LoVo (cell line): ENCODE results near the gene SUSD2.
A peak's percentile ranks its signal among the peaks of the same experiment; 100 is the strongest.
"Not testable (repeated sequence)": the region's sequence is repeated elsewhere in the genome, so short reads cannot be mapped to it uniquely, and the experiment has no call there.

Experiments
- DNase-seq: peaks from one replicate; pipeline ENCODE4 v3.0.0-alpha.2; 2016; ENCODE audit warnings: low spot score

Gene SUSD2

DNA sequence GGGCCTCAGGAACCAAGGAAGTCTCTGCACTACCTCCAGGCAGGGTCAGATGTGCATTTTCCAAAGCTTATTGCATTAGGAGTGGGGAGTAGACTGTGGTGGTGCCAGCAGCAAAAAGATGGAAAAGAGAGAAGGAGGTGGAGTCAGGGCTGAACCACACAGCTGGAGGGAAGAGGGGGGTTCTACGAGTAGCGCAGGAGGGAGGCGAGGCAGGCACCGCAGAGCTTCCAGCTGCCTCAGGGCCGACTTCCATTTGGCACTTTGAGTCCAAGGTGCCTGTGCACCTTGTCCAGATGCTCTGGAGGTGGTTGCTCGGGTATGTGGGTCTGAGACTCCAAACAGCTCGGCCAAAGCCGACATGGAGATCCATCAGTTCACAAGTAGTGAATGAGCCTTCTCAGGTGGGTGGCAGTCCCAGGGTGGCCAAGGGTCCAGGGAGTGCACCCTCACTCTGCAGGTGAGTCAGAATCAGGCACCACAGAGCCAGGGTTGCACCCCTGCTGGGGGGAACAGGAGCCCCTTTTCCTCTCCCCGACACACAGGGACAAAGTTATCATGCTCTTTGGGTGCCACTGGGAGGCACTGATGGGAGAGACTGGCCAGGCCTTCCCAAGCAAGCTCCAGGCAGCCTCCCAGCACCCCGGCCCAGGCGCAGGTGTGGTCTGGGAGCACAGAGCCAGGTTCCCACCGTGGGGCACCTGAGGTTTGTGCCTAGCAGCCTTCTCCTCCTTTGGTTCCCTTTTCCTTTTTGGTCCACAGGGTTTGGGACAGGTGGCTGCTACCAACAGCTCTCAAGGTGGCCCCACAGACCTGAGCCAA, 33.4 kb downstream of the SUSD2 start:
- DNase-seq = no peak

DNA sequence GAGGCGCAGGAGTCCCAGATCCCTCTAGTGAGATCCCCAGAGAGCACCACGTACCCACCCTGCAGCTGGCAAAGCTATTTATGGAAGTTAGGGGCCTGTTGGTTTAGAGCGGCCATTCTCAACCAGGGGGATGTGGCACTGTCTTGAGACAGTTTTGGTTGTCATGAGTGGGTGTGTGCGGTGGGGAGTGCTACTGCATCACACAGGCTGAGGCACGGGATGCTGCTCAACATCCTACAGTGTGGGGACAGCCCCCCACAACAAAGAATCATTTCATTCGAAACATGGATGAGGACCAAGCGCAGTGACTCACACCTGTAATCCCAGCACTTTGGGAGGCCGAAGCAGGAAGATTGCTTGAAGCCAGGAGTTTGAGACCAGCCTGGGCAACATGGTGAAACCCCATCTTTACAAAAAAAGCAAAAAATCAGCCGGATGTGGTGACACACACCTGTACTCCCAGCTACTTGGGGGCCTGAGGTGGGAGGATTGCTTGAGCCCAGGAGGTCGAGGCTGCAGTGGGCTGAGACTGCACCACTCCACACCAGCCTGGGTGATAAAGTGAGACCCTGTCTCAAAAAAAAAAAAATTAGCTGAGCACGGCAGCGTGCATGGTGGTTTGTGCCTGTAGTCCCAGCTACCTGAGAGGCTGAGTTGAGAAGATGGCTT, 35.4 kb downstream of the SUSD2 start:
- DNase-seq = no peak

DNA sequence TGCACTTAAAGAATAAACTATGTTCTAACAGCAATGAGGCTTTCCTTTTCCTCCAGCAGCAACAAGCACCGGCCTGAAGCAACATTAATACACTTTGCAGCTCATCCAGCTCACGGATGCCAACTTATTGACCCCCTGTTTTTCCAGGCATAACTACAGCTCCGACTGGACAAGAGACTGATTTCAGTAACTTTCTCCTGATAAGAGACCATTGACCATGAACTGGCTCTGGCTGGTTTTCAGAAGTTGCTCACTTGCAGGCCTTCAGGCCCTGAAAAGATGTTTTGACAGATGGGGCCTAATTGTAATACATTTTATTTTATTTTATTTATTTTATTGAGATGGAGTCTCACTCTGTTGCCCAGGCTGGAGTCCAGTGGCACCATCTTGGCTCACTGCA, 36.1 kb downstream of the SUSD2 start:
- no peak for DNase-seq

DNA sequence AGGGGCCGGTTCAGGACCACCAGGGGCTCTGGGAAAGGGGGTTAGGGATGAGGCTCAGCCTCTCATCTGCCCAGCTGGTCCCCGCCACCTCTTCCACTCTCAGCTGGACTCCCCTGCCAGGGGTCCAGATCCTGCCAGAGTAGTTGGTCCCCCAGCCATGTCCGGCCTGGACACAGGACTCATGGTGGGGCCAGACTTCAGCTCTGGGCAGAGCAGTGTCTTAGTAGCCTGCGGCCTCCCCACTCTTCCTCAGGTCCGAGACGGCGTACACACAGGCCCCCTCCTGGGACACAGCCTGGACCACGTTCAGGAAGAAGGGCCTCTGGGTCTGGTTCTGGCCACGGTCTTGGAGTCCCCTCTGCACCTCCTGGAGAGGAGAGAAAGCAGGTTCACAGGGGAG, 38.5 kb downstream of the SUSD2 start:
- no peak for DNase-seq

DNA sequence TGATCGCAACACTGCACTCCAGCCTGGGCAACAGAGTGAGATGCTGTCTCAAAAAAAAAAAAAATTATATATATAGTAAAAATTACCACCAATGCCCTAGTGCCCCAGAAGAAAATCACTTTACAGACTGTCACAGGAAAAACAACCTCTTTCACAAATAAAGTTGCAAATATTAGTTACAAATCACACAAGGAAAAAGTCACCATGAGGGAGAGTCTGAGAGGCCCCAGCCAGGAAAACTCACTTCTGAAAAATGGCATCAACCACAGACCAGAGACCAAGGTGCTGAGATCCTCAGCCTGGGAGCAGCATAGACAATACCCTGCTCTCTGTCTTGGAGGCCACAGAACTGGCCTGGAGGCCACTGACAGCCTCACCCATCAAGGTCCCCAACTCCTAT, 43.2 kb downstream of the SUSD2 start:
- DNase-seq = no peak

DNA sequence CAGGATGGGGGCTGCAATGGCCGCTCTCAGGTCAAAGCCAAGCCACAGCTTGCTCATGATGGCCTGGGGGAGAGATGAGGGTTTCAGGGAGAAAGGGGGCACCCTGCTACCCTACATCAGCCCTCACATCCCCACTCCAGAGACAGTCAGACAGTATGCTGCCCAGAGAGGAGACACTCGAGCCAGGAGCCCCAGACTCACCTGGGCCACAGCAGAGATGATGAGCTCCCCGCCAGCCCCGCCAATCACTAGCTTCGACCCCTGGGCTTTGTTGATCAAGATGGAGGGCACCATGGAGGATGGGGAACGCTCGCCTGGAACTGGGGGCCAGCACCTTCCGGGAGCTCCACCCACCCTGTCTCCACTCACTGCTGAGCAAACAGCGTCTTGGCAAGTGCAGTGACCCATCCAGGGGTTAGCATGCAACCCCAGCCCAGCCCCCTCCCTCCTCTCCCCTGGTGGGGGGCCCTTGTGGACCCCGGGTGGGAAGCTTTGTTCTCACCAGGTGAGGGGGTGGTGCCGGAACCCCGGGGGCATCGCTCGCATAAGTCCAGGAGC, 43.8 kb downstream of the SUSD2 start:
- no peak for DNase-seq

DNA sequence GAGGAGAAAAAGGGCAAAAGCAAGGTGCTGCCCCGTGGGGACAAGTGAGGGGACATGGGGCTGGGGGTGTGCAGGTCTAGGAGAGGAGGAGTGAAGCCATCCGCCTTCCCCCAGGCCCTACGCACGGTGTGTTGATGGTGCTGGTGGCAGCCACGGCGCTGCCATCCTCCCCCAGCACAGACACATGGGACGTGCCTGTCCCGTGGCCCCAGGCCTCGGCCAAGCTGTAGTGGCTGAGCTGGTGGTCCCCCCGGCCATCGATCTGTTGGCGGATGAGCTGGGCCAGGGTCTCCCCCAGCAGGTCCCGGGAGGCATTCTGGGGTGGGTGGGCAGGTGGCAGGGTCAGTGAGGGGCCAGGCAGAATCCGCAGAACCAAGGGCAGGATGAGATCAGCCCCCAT, 44.7 kb downstream of the SUSD2 start:
- DNase-seq = no peak

DNA sequence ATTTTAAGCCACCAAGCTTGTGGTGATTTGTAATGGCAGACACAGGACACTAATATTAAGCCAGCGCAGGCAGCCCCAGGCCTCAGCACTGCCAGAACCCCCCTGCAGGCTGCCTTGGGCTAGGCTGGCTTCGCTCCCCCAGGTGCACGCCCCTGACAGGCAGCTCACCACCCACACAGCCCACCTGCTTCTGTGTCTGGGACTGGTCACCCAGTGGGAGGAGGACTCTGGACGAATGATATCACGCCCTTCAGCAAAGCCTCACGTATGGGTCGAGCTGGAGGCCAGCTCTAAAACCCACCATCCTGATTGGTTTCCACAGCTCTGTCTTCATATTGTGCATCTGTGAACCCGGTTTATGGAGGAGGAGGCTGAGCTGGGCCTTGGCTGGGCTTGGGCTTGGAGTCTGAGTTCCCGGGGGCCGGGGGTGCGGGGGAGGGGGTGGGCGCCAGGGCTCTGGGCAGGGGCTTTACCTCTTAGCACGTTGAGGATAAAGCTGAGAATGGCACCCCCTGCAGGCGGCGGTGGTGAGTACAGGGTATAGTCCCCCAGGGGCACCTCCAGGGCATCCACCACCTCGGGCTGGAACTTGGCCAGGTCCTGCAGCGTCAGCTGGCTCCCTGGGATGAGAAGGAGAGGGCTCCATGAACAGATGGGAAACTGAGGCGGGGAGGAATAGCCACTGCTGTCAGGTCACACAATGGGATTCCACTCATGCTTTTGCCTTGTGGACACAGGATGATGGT, 49.8 kb downstream of the SUSD2 start:
- DNase-seq = peak; percentile 15

DNA sequence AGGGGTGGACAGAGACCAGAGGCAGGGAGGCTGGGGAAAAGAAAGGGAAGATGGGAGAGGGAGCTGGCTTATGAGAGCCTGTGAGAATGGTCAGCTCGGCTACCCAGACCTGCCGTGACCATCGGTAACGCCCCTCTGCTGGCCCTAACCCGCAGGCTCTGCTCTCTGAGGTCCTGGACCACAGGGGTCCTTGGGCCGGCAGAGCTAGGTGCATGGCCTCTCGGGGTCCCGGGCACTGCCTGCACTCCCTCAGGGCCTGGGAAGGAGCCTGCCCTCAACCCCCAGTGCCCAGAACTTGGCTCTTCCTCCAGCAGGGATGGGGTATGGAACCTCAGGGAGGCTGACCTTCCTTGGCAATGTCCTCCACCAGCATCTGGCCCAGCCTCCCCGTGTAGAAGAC, 50.4 kb downstream of the SUSD2 start:
- no peak for DNase-seq

DNA sequence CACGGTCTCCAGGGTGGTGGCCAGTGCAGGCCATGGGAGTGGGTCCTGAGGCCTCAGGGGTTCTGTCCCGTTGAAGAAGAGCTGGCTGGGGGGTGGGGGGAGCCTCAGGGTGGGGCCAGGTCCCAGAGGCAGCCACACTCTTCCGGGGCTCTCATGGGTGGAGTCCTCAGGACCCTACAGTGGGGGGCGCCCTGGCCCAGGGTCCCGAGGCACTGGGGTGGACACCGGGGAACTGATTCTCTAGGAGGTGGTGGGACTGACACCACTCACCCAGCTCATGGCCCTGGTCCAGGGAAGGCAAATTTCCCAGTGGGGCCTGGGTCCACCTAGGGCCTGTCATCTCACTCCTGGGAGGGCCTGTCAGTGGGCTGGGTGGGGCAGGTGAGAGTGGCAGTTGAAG, 50.8 kb downstream of the SUSD2 start:
- DNase-seq = no peak

DNA sequence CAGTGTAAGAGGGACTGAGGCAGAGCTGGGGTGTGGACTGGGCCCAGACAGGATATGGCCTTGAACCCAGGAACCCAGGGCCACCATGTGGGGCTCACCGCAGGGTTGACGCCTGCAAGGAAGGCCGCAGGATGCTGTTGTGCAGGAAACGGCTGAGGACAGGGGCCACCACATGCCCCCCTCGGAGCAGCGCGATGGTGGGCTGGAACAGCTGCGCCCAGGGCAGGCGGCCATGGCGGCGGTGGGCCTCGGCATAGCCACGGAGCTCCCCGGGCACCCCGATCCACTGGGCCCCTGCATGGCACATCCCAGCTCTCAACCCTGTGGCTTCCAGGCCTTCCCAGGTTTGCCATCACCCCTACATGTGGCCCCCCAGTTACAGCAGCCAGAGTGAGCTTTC, 51.4 kb downstream of the SUSD2 start:
- no peak for DNase-seq

DNA sequence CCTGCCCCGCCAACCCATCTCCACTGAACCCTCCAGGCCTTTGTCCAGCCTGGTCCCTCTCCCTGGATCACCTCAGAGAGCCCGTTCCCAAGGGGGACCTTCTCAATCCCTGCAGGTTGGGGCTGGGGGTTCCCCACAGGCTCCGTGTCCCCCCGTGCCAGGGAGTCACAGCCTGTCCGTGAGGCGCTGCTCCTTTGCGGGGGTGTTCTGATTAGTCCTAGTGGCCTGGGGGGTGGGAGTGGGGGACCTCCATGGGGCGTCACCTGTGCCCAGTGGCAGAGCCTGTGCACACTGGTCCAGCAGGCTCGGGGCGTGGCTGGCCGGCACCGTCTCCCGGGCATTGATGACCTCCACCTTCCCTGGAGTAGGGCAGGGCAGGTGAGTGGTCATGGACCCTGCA, 51.9 kb downstream of the SUSD2 start:
- DNase-seq = no peak

DNA sequence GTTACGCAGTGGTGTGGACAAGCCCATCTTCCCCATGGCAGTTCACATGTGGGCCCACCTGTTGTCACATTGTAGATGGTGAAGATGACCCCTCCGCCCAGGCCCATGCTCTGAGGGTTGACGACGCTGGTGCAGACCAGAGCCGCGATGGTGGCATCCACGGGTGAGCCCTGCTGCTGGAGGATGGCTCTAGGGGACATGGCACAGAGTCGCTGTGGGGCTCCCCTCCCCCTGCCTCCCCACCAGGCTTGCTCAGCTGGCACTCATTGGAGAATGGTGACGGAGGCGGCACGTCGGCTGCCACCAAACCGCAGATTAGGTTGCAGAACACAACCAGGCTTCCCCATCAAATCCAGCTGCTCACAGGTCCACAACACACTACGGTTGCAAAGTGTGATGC, 52.5 kb downstream of the SUSD2 start:
- DNase-seq = no peak

DNA sequence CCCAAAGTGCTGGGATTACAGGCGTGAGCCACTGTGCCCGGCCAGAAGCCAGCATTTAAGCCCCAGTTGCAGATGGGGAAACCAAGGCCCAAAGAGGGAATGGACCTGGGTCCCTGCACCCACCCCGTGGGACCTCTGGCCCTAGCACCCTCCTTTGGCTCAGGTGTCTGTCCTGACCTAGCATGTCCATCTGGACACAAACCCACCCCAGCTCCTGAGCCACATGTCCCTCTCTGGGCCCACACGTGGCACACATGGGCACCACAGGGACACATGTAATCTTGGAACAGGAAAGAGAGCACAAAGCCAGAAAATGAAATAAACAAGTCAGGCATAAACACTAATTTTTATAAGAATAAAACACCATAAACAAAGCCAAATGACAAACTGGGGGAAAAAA, 54.0 kb downstream of the SUSD2 start:
- no peak for DNase-seq

DNA sequence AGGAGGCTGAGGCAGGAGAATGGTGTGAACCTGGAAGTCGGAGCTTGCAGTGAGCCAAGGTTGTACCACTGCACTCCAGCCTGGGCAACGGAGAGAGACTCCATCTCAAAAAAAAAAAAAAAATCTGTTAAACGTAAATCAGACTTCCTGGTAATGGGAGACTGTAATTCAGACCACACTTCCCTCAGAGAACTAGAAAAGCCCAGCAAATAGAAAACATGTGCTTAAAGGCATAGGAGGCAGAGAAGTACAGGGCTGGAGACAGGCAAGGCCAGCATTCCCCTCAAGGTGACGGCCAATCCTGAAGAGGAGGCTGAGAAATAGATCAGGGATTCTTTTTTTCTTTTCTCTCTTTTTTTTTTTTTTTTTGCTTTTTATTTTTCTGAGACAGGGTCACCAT, 55.4 kb downstream of the SUSD2 start:
- no peak for DNase-seq

DNA sequence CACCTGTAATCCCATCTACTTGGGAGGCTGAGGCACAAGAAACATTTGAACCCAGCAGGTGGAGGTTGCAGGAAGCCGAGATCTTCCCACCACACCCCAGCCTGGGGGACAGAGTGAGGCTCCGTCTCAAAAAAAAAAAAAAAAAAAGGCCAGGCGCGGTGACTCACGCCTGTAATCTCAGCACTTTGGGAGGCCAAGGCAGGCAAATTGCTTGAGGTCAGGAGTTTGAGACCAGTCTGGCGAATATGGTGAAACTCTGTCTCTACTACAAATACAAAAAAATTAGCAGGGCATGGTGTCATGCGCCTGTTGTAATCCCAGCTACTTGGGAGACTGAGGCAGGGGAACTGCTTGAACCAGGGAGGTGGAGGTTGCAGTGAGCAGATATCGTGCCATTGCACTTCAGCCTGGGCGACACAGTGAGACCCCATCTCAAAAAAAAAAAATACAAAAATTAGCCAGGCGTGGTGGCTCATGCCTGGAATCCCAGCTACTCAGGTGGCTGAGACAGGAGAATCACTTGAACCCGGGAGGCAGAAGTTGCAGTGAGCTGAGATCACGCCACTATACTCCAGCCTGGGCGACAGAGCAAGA, 56.9 kb downstream of the SUSD2 start:
- DNase-seq = not testable (repeated sequence)
